ENCODE data around the gene VWA2.
"Not testable (repeated sequence)": the region's sequence is repeated elsewhere in the genome, so short reads cannot be mapped to it uniquely, and the experiment has no call there.

VWA2 gene

GRCh38 chr10:114320249-114321116 lies 81.4 kb downstream of the VWA2 start:
- peak; percentile 25 for DNase-seq (ENCODE audit: low read depth)

- peak; percentile 12 for DNase-seq (ENCODE audit: low read depth)
These were observed 83.3 kb downstream of the VWA2 start for GRCh38 chr10:114322344-114322743.

GRCh38 chr10:114323023-114323422 lies 84.0 kb downstream of the VWA2 start:
- no peak for DNase-seq (ENCODE audit: low read depth)

GRCh38 chr10:114326795-114327194 lies 87.7 kb downstream of the VWA2 start:
- DNase-seq (ENCODE audit: low read depth), result no peak

- no peak for DNase-seq (ENCODE audit: low read depth)
These were observed 88.7 kb downstream of the VWA2 start for GRCh38 chr10:114327537-114328440.

- no peak for DNase-seq (ENCODE audit: low read depth)
These were observed 89.4 kb downstream of the VWA2 start for GRCh38 chr10:114328441-114328812.

- no peak for DNase-seq (ENCODE audit: low read depth)
These were observed 89.8 kb downstream of the VWA2 start for GRCh38 chr10:114328874-114329273.

- no peak for DNase-seq (ENCODE audit: low read depth)
These were observed 90.7 kb downstream of the VWA2 start for GRCh38 chr10:114329634-114330365.

GRCh38 chr10:114332301-114333192 lies 93.5 kb downstream of the VWA2 start:
- no peak for DNase-seq (ENCODE audit: low read depth)

GRCh38 chr10:114333441-114333840 lies 94.4 kb downstream of the VWA2 start:
- not testable (repeated sequence) for DNase-seq (ENCODE audit: low read depth)

- DNase-seq (ENCODE audit: low read depth), result no peak
These were observed 95.2 kb downstream of the VWA2 start for GRCh38 chr10:114334301-114334700.

GRCh38 chr10:114335614-114336013 lies 96.6 kb downstream of the VWA2 start:
- DNase-seq (ENCODE audit: low read depth), result no peak

GRCh38 chr10:114336823-114337509 lies 97.9 kb downstream of the VWA2 start:
- DNase-seq (ENCODE audit: low read depth), result no peak

- no peak for DNase-seq (ENCODE audit: low read depth)
These were observed 98.7 kb downstream of the VWA2 start for GRCh38 chr10:114337510-114338462.

- DNase-seq (ENCODE audit: low read depth), result no peak
These were observed 101.8 kb downstream of the VWA2 start for GRCh38 chr10:114340816-114341215.
